Skeletal muscle tissue (tissue), 4 donors: ENCODE results near the gene PALMD. TPM values are rescaled to one million over a fixed set of nuclear protein-coding genes. Genes with fewer than 3 reads are reported as not detected.

ENCODE experiments used
- H3K27ac ChIP-seq: one replicate; pipeline ENCODE4 v1.7.0; 2013; ENCODE audit warnings: mild to moderate bottlenecking, low read depth, low read length, inconsistent platforms
- H3K27me3 ChIP-seq, 3 donors: one replicate each; pipeline ENCODE4 v1.7.0; 2013; ENCODE audit warnings: low read length in 3 of 3; ENCODE audit not compliant: control insufficient read depth in 3 of 3, insufficient read depth in 3 of 3
- H3K36me3 ChIP-seq, 3 donors: one replicate each; pipeline ENCODE4 v1.7.0; 2013; ENCODE audit warnings: low read length in 3 of 3; ENCODE audit not compliant: control insufficient read depth in 3 of 3, insufficient read depth in 3 of 3
- H3K4me1 ChIP-seq, 3 donors: one replicate each; pipeline ENCODE4 v1.7.0; 2013; ENCODE audit warnings: low read length in 3 of 3, mild to moderate bottlenecking in 3 of 3; ENCODE audit not compliant: control insufficient read depth in 3 of 3, insufficient read depth in 3 of 3
- H3K4me3 ChIP-seq, 3 donors: one replicate each; pipeline ENCODE4 v1.7.0; 2013; ENCODE audit warnings: low read length in 3 of 3
- H3K9ac ChIP-seq, 3 donors: one replicate each; pipeline ENCODE4 v1.7.0; 2013; ENCODE audit warnings: low read length in 3 of 3, mild to moderate bottlenecking in 3 of 3, moderate library complexity in 2 of 3, low read depth in 1 of 3
- H3K9me3 ChIP-seq, 3 donors: one replicate each; pipeline ENCODE4 v1.7.0; 2013; ENCODE audit warnings: low read length in 3 of 3; ENCODE audit not compliant: control insufficient read depth in 3 of 3
- total RNA-seq: library from RNA; depleted of rRNA; stranded (reverse); fragments of >200 nt; gene quantifications from one replicate; pipeline ENCODE4 v1.2.3, GENCODE V29; 2014
- donor health status: Osteomylitis.

Gene PALMD
- total RNA-seq, 1 donor from 2014 or later = 46.4 TPM

DNA sequence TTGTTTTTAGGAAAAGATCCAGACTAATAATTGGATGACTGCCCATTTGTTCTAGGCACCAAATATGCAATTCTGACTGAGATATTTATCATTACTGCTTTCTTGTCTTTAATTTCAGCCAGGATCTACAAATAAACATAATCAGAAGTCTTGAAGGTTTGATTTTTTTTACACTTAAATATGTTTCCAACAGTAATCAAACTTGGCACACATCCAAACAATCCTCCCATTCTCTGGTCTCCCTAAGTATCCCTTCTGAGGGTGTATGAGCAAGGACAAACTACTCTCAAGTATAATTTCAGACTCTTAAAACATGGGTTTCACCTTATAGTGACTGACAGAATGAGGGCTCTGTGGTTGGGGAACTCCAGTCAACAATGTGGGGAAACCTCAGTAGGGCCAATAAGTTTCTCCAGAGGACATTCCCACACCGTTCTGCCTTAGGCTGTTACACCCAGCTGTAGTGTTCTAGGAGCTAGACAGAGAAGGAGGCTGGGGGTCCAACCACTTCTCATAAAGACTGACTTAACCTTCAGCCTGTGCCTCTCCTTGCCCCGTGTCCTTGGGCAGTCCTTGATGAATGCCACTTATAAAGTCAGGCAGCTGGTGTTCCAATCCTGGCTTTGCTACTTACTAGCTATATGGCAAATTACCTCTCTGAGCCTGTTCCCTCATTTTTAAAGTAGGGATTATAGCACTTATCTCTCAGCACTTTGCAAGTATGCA is 1.5 kb upstream of the PALMD start:
- Histone ChIP-seq H3K4me1 (peaks cover 8 to 21% (median 14%) of the 10 kb centered on the region in 3 donors), H3K9ac (peak overlapping the region; percentile 87 to 99 (median 95)), H3K4me3 (peak overlapping the region in 2 of 3 donors; percentile 20 to 94), H3K27me3 (no peaks in the 10 kb centered on the region), H3K36me3 (no peaks in the 10 kb centered on the region), H3K27ac (peak overlapping the region; percentile 97), H3K9me3 (no peaks in the 10 kb centered on the region)

DNA sequence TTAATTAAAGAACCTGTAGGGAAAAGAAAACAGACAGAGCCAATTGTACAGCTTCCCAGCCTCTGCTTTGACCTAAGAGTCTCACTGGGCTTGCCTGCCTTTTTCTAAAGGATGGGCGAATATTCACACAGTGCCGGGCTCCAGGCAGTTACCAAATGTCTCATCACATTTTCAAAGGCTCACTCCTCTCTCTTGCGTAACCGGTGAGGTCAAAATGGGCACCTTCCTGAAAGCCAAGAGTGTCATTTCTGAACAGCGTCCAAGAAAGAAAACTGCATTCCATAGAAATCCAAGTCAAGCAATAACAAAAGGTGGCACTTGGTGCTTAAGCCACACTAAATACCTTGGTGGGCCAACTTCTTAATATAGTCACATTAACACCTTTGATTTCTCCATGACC is 710 bp upstream of the PALMD start:
- Histone ChIP-seq H3K4me3 (peak overlapping the region; percentile 74 to 94 (median 86)), H3K4me1 (peaks cover 8 to 29% (median 19%) of the 10 kb centered on the region in 3 donors), H3K9me3 (no peaks in the 10 kb centered on the region), H3K27ac (peak overlapping the region; percentile 97), H3K36me3 (no peaks in the 10 kb centered on the region), H3K9ac (peak overlapping the region; percentile 87 to 99 (median 95)), H3K27me3 (no peaks in the 10 kb centered on the region)

DNA sequence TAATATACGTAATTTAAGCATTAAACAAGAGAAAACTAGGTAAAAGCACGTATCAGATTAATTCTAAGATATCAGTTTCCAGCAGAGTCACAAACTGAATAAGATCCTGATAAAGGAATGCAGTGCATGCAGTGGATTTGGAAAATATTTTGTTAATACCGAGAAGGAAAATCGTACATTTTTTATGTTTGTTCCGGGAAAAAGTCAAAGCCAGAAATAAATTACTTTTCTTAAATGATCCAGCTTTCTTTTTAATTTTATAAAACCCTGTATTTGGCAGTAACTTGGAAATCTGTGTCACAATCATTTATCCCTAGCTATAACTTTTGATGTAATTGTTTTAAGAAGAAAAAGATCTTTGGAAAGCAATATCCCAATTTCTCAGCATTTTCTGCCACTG is 955 bp downstream of the PALMD start:
- Histone ChIP-seq H3K4me1 (peaks cover 14 to 42% (median 30%) of the 10 kb centered on the region in 3 donors), H3K27ac (peak overlapping the region; percentile 97), H3K36me3 (no peaks in the 10 kb centered on the region), H3K4me3 (peak overlapping the region; percentile 74 to 94 (median 86)), H3K9me3 (no peaks in the 10 kb centered on the region), H3K9ac (peak overlapping the region; percentile 87 to 99 (median 95)), H3K27me3 (no peaks in the 10 kb centered on the region)

- H3K27me3 ChIP-seq = no peaks in the 10 kb centered on the region
- peak overlapping the region; percentile 97 for H3K27ac ChIP-seq
- H3K9ac ChIP-seq = peak overlapping the region; percentile 87 to 99 (median 95)
- H3K4me3 ChIP-seq = peak overlapping the region; percentile 74 to 94 (median 86)
- no peaks in the 10 kb centered on the region for H3K36me3 ChIP-seq
- H3K4me1 ChIP-seq = peaks cover 14 to 47% (median 30%) of the 10 kb centered on the region in 3 donors
- H3K9me3 ChIP-seq = no peaks in the 10 kb centered on the region
These were observed 1.6 kb downstream of the PALMD start for GRCh38 chr1:99647490-99647889.

GRCh38 chr1:99648107-99648506 is 2.2 kb downstream of the PALMD start:
- no peaks in the 10 kb centered on the region for H3K27me3 ChIP-seq
- H3K36me3 ChIP-seq = no peaks in the 10 kb centered on the region
- peak overlapping the region; percentile 87 to 99 (median 95) for H3K9ac ChIP-seq
- peak overlapping the region; percentile 97 for H3K27ac ChIP-seq
- H3K4me3 ChIP-seq = peak overlapping the region; percentile 74 to 94 (median 86)
- H3K4me1 ChIP-seq = peaks cover 17 to 53% (median 33%) of the 10 kb centered on the region in 3 donors
- no peaks in the 10 kb centered on the region for H3K9me3 ChIP-seq

DNA sequence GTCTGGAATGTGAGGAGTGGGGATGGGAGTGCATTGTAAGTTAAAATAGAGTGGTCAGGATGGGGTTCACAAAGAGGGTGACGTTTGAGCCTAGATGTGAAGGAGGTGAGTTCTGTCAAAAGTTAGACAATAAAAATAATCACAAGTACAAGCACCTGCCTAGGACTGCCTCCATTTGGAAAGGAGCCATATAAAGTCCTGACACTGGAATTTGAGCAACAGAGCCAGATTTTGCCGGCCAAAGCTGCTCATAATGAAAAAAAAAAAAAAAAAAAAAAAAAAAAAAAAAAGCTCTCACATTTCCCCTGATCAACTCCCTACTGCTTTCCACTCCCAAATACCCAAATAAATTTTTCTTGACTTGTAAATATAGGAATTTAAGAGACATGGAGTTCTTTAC is 4.1 kb downstream of the PALMD start:
- Histone ChIP-seq H3K9ac (peak overlapping the region; percentile 51 to 99 (median 87)), H3K4me1 (peaks cover 17 to 60% (median 28%) of the 10 kb centered on the region in 3 donors)

GRCh38 chr1:99650773-99651437 is 5.0 kb downstream of the PALMD start:
- H3K9ac ChIP-seq = peak overlapping the region; percentile 51 to 99 (median 55)
- H3K4me1 ChIP-seq = peaks cover 24 to 63% (median 25%) of the 10 kb centered on the region in 3 donors

More for the DNA sequence above, 4.1 kb downstream of the PALMD start:
- H3K4me3 ChIP-seq = peak overlapping the region; percentile 38 to 94 (median 56)
- no peaks in the 10 kb centered on the region for H3K9me3 ChIP-seq
- peak overlapping the region; percentile 97 for H3K27ac ChIP-seq
- no peaks in the 10 kb centered on the region for H3K27me3 ChIP-seq
- no peaks in the 10 kb centered on the region for H3K36me3 ChIP-seq

GRCh38 chr1:99652881-99653281 is 7.0 kb downstream of the PALMD start:
- no peaks in the 10 kb centered on the region for H3K27me3 ChIP-seq
- peaks cover 31 to 72% (median 36%) of the 10 kb centered on the region in 3 donors for H3K4me1 ChIP-seq
- peak overlapping the region in 2 of 3 donors; percentile 29 to 33 for H3K4me3 ChIP-seq
- peak overlapping the region in 1 of 3 donors; percentile 8 for H3K9ac ChIP-seq
- H3K9me3 ChIP-seq = no peaks in the 10 kb centered on the region
- H3K27ac ChIP-seq = peak overlapping the region; percentile 46
- no peaks in the 10 kb centered on the region for H3K36me3 ChIP-seq

More at GRCh38 chr1:99650773-99651437, 5.0 kb downstream of the PALMD start:
- Histone ChIP-seq H3K4me3 (peak overlapping the region; percentile 52 to 94 (median 56)), H3K27ac (peak overlapping the region; percentile 97), H3K36me3 (no peaks in the 10 kb centered on the region), H3K27me3 (no peaks in the 10 kb centered on the region), H3K9me3 (no peaks in the 10 kb centered on the region)

DNA sequence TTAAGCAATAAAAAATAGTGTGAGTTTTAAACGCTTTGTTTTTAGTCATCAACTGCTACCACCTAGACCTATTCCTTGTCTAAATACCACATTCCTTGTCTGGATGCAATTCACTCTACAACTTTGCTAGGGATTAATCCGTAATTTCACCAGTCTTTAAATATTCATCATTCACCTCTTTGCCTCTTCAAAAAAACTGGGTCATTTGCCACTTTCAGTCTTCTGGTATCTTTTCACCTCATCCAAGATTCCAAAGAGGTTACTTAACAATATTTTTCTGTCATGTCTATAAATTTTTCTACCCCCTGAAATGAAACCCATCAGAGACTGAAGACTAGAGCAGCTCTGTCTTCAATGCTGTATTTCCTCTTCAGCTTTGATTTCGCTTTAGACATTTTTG is 9.5 kb downstream of the PALMD start:
- Histone ChIP-seq H3K36me3 (no peaks in the 10 kb centered on the region), H3K9ac (peak overlapping the region in 1 of 3 donors; percentile 26), H3K9me3 (no peaks in the 10 kb centered on the region), H3K27ac (peak overlapping the region; percentile 64), H3K27me3 (no peaks in the 10 kb centered on the region), H3K4me3 (peak overlapping the region in 1 of 3 donors; percentile 41), H3K4me1 (peaks cover 35 to 62% (median 44%) of the 10 kb centered on the region in 3 donors)

- H3K9ac ChIP-seq = peak overlapping the region in 1 of 3 donors; percentile 15
- H3K27ac ChIP-seq = peak overlapping the region; percentile 64
- no peak overlapping the region for H3K4me3 ChIP-seq
- H3K9me3 ChIP-seq = no peaks in the 10 kb centered on the region
- H3K36me3 ChIP-seq = no peaks in the 10 kb centered on the region
- H3K27me3 ChIP-seq = no peaks in the 10 kb centered on the region
- H3K4me1 ChIP-seq = peaks cover 36 to 64% (median 49%) of the 10 kb centered on the region in 3 donors
These were observed 10.8 kb downstream of the PALMD start for GRCh38 chr1:99656701-99657100.
